T-cell (primary cell): Measurements from ENCODE around the gene DIMT1. TPM values are rescaled to one million over a fixed set of nuclear protein-coding genes. Genes with fewer than 3 reads are reported as not detected.

ENCODE experiments used
- ATAC-seq, 4 experiments: fragments of 200-7000 bp in 3 of 4; fragments of 150-1000 bp in 1 of 4; cut with Tn5 transposase; replicated peaks in 1 of 4; 1 replicate in 3 of 4; 2 replicates in 1 of 4; pipeline ENCODE4 v1.10.0; 2021; ENCODE audit warnings: moderate library complexity in 3 of 4, mild to moderate bottlenecking in 2 of 4, moderate number of reproducible peaks in 1 of 4
- CTCF ChIA-PET, 2 donors: fragments of 300-600 bp; sonication (Branson Sonifier 250); formaldehyde crosslinking; loops; one replicate each; lab custom pipeline; 2022; ENCODE audit warnings: antibody characterized with exemption in 2 of 2; lab: Charles Lee
- POLR2A ChIA-PET, 2 donors: fragments of 300-600 bp; sonication (Branson Sonifier 250); formaldehyde crosslinking; loops; one replicate each; lab custom pipeline; 2022; ENCODE audit warnings: antibody characterized with exemption in 2 of 2; lab: Charles Lee
- DNase-seq, 35 experiments: peaks; one replicate each; pipeline versions ENCODE4 v3.0.0 to v3.0.0-alpha.2; 2013 to 2023
- H3K27ac ChIP-seq: one replicate; pipeline ENCODE4 v1.5.1; 2013; ENCODE audit warnings: low read length
- H3K27me3 ChIP-seq, 2 experiments: replicated peaks in 1 of 2; 1 replicate in 1 of 2; 2 replicates in 1 of 2; pipeline versions ENCODE4 v1.6.1 to v1.7.0; 2013; ENCODE audit warnings: low read length in 1 of 2, mixed read lengths in 1 of 2; ENCODE audit not compliant: control insufficient read depth in 2 of 2, insufficient read depth in 2 of 2; ENCODE audit errors: extremely low read depth in 1 of 2
- H3K36me3 ChIP-seq, 2 donors: 1 replicate in 1 of 2; 2 replicates in 1 of 2; pipeline versions ENCODE4 v1.6.1 to v1.7.0; 2013; ENCODE audit warnings: low read length in 1 of 2; ENCODE audit not compliant: control insufficient read depth in 2 of 2, insufficient read depth in 1 of 2; ENCODE audit errors: extremely low read depth in 1 of 2
- H3K4me1 ChIP-seq, 2 experiments: 1 replicate in 1 of 2; 2 replicates in 1 of 2; pipeline versions ENCODE4 v1.6.1 to v1.7.0; 2013; ENCODE audit warnings: low read length in 2 of 2, mixed read lengths in 1 of 2; ENCODE audit not compliant: insufficient read depth in 2 of 2, control insufficient read depth in 1 of 2; ENCODE audit errors: extremely low read depth in 1 of 2
- H3K4me3 ChIP-seq, 2 donors: 1 replicate in 1 of 2; 2 replicates in 1 of 2; pipeline versions ENCODE4 v1.5.1 to v1.7.0; 2013; ENCODE audit warnings: mild to moderate bottlenecking in 2 of 2, low read length in 1 of 2, moderate library complexity in 1 of 2; ENCODE audit not compliant: control insufficient read depth in 1 of 2; ENCODE audit errors: extremely low read depth in 1 of 2
- H3K9me3 ChIP-seq: 2 replicates; pipeline ENCODE4 v1.7.0; 2013
- H3K27ac Mint-ChIP-seq, 2 donors: one replicate each; pipeline ENCODE4 v1.8.0; 2020 to 2021; ENCODE audit warnings: mild to moderate bottlenecking in 2 of 2, mixed read lengths in 2 of 2
- H3K27me3 Mint-ChIP-seq, 2 donors: one replicate each; pipeline ENCODE4 v1.8.0; 2021 to 2022; ENCODE audit warnings: mixed read lengths in 2 of 2
- H3K36me3 Mint-ChIP-seq: one replicate; pipeline ENCODE4 v1.8.0; 2021; ENCODE audit warnings: mixed read lengths
- H3K4me1 Mint-ChIP-seq, 3 donors: one replicate each; pipeline ENCODE4 v1.8.0; 2020 to 2022; ENCODE audit warnings: mixed read lengths in 3 of 3, mild to moderate bottlenecking in 1 of 3
- H3K4me3 Mint-ChIP-seq, 3 donors: one replicate each; pipeline ENCODE4 v1.8.0; 2020 to 2022; ENCODE audit warnings: mild to moderate bottlenecking in 3 of 3, mixed read lengths in 3 of 3, moderate library complexity in 3 of 3
- H3K9me3 Mint-ChIP-seq, 3 donors: one replicate each; pipeline ENCODE4 v1.8.0; 2020 to 2022; ENCODE audit warnings: mixed read lengths in 3 of 3
- WGBS: methylation state at CpG from one replicate; pipeline ENCODE4 v1.1.5; 2013; ENCODE audit warnings: missing lambda C conversion rate; ENCODE audit not compliant: insufficient coverage; 5-methylcytosine and 5-hydroxymethylcytosine counted together
- total RNA-seq, 35 experiments: library from RNA in 6 of 35; stranded (reverse) in 6 of 35; fragments of 120-200 nt in 1 of 35; gene quantifications; one replicate each; pipeline versions ENCODE4 v1.2.1 to v1.2.4 and lab custom pipeline; 2013 to 2026

Gene DIMT1
- total RNA-seq, 5 donors from 2014 or later (not counting 1 experiment from before 2014, with no cell fraction given), result 18.5 to 27.5 (median 25.4) TPM

GRCh38 chr5:62412549-62413329, 9.0 kb upstream of the DIMT1 start, which contains the start of gene IPO11:
IPO11 (plus strand) TSS chr5:62412763; CDS start chr5:62437280, 24,517 bp downstream.
- ATAC-seq, result peak; percentile 94 to 95 (median 94)
- H3K27me3 Mint-ChIP-seq, result peaks cover 0 to 2% of the 10 kb centered on the region in 2 donors

GRCh38 chr5:62395210-62395950, 8.3 kb downstream of the DIMT1 start:
- H3K36me3 ChIP-seq, result peaks cover 3 to 64% of the 10 kb centered on the region in 2 donors
- no peaks in the 10 kb centered on the region for H3K27me3 Mint-ChIP-seq
- no peak overlapping the region for H3K4me3 ChIP-seq
- DNase-seq (no peak), ATAC-seq (no peak)
- H3K36me3 Mint-ChIP-seq, result peaks cover 39% of the 10 kb centered on the region
- no peak overlapping the region for H3K27ac ChIP-seq
- peak overlapping the region in 1 of 2 donors; percentile 81 for H3K27ac Mint-ChIP-seq
- POLR2A ChIA-PET, result interaction anchor here (0.7 to 1.3 kb wide), 3 partner anchors 9 to 53 kb away, joined by 5 to 6 read pairs (median 6); partner anchors contain the start of gene DIMT1 (in 1 of the 2)
- no peak overlapping the region for H3K4me3 Mint-ChIP-seq
- WGBS, result no CpG with 5 or more reads among the region's 5 CpGs
- H3K4me1 ChIP-seq, result no peaks in the 10 kb centered on the region
- no peaks in the 10 kb centered on the region for H3K27me3 ChIP-seq
- no peaks in the 10 kb centered on the region for H3K9me3 ChIP-seq
- CTCF ChIA-PET, result no interaction called here
- no peaks in the 10 kb centered on the region for H3K9me3 Mint-ChIP-seq
- peaks cover 0 to 33% (median 26%) of the 10 kb centered on the region in 3 donors for H3K4me1 Mint-ChIP-seq

More at GRCh38 chr5:62412549-62413329, 9.0 kb upstream of the DIMT1 start, which contains the start of gene IPO11:
- Mint-ChIP-seq H3K9me3 (no peaks in the 10 kb centered on the region), H3K4me1 (peaks cover 25 to 31% (median 26%) of the 10 kb centered on the region in 3 donors), H3K36me3 (peaks cover 7% of the 10 kb centered on the region), H3K4me3 (peak within 1 kb of the TSS; percentile 87 to 91 (median 88)), H3K27ac (peak within 1 kb of the TSS; percentile 90 to 93)
- ChIA-PET CTCF (interaction anchor here (0.6 to 1.3 kb wide), 9 partner anchors 9 to 169 kb away, joined by 3 to 21 read pairs (median 3); partner anchors contain the start of gene DIMT1 (in 1 of the 2)), POLR2A (interaction anchor here (0.7 to 2.6 kb wide), 7 partner anchors 9 to 171 kb away, joined by 3 to 70 read pairs (median 6); partner anchors contain the start of genes DIMT1 (in 2 of the 2) and KIF2A (in 1 of the 2))
- peak; percentile 97 to 99 (median 98) for DNase-seq
- H3K27me3 ChIP-seq, result no peaks in the 10 kb centered on the region
- H3K4me3 ChIP-seq, result peak within 1 kb of the TSS; percentile 93 to 98
- H3K9me3 ChIP-seq, result no peaks in the 10 kb centered on the region
- peaks cover 13 to 15% of the 10 kb centered on the region in 2 experiments for H3K4me1 ChIP-seq
- peak within 1 kb of the TSS; percentile 66 for H3K27ac ChIP-seq
- H3K36me3 ChIP-seq, result peaks cover 0 to 1% of the 10 kb centered on the region in 2 donors
- under 1% methylated on average over 55 of the region's 66 CpGs for WGBS

- Mint-ChIP-seq H3K27ac (peak overlapping the region; percentile 45 to 69), H3K27me3 (no peaks in the 10 kb centered on the region), H3K9me3 (no peaks in the 10 kb centered on the region), H3K4me1 (peaks cover 0 to 8% (median 6%) of the 10 kb centered on the region in 3 donors), H3K4me3 (no peak overlapping the region), H3K36me3 (peaks cover 38% of the 10 kb centered on the region)
- Histone ChIP-seq H3K4me3 (no peak overlapping the region), H3K4me1 (no peaks in the 10 kb centered on the region), H3K9me3 (no peaks in the 10 kb centered on the region), H3K27ac (no peak overlapping the region), H3K27me3 (no peaks in the 10 kb centered on the region), H3K36me3 (peaks cover 0 to 82% of the 10 kb centered on the region in 2 donors)
- DNase-seq, result no peak
- ChIA-PET CTCF (interaction anchor here (0.6 to 0.9 kb wide), 2 partner anchors 30 to 46 kb away, joined by 3 to 6 read pairs; no protein-coding TSS in a partner anchor), POLR2A (interaction anchor here in 1 of 2 donors (0.5 kb wide), 1 partner anchor 257 kb away, joined by 3 read pairs; no protein-coding TSS in a partner anchor)
- ATAC-seq, result no peak
Observed at GRCh38 chr5:62386824-62387223, 16.9 kb downstream of the DIMT1 start.

- Mint-ChIP-seq H3K9me3 (no peaks in the 10 kb centered on the region), H3K36me3 (peaks cover 39% of the 10 kb centered on the region), H3K4me3 (no peak overlapping the region), H3K27me3 (no peaks in the 10 kb centered on the region), H3K4me1 (peaks cover 0 to 4% (median 2%) of the 10 kb centered on the region in 3 donors), H3K27ac (no peak overlapping the region)
- peaks cover 0 to 87% of the 10 kb centered on the region in 2 donors for H3K36me3 ChIP-seq
- no peak for ATAC-seq
- no peaks in the 10 kb centered on the region for H3K27me3 ChIP-seq
- no peaks in the 10 kb centered on the region for H3K9me3 ChIP-seq
- H3K27ac ChIP-seq, result no peak overlapping the region
- H3K4me3 ChIP-seq, result no peak overlapping the region
- ChIA-PET POLR2A (no interaction called here), CTCF (no interaction called here)
- no peaks in the 10 kb centered on the region for H3K4me1 ChIP-seq
- no peak for DNase-seq
- no CpG with 5 or more reads among the region's 2 CpGs for WGBS
Observed at GRCh38 chr5:62385816-62386400, 17.8 kb downstream of the DIMT1 start.

GRCh38 chr5:62385131-62385530, 18.6 kb downstream of the DIMT1 start:
- POLR2A ChIA-PET, result interaction anchor here (0.6 to 0.8 kb wide), 3 partner anchors 9 to 191 kb away, joined by 3 to 4 read pairs (median 3); no protein-coding TSS in a partner anchor
- no peak overlapping the region for H3K27ac ChIP-seq
- Mint-ChIP-seq H3K27me3 (no peaks in the 10 kb centered on the region), H3K27ac (no peak overlapping the region), H3K9me3 (no peaks in the 10 kb centered on the region), H3K4me3 (no peak overlapping the region), H3K4me1 (no peaks in the 10 kb centered on the region), H3K36me3 (peaks cover 41% of the 10 kb centered on the region)
- H3K9me3 ChIP-seq, result no peaks in the 10 kb centered on the region
- peaks cover 0 to 88% of the 10 kb centered on the region in 2 donors for H3K36me3 ChIP-seq
- DNase-seq (no peak), ATAC-seq (no peak)
- H3K4me3 ChIP-seq, result no peak overlapping the region
- H3K4me1 ChIP-seq, result no peaks in the 10 kb centered on the region
- no peaks in the 10 kb centered on the region for H3K27me3 ChIP-seq
- CTCF ChIA-PET, result interaction anchor here in 1 of 2 donors (0.7 kb wide), 1 partner anchor 207 kb away, joined by 5 read pairs; no protein-coding TSS in a partner anchor
- 92% methylated on average over 2 of the region's 4 CpGs for WGBS
